Heart right ventricle (tissue), 16 donors: ENCODE data around the gene ZBP1. TPM values are rescaled to one million over a fixed set of nuclear protein-coding genes. Genes with fewer than 3 reads are reported as not detected.

Experiments
- ATAC-seq, 8 donors: fragments of 200-7000 bp; cut with Tn5 transposase; one replicate each; pipeline ENCODE4 v1.9.1; 2020; ENCODE audit warnings: mild to moderate bottlenecking in 8 of 8, moderate library complexity in 8 of 8, moderate number of reproducible peaks in 1 of 8
- DNase-seq, 2 donors: peaks; one replicate each; pipeline ENCODE4 v3.0.0-alpha.2; 2020
- H3K27ac ChIP-seq, 10 donors: fragments of 200-600 bp; sonication (generic) in 2 of 10; one replicate each; pipeline versions ENCODE4 v1.5.0 to v1.8.0; 2020 to 2022; ENCODE audit warnings: mild to moderate bottlenecking in 3 of 10
- H3K27me3 ChIP-seq, 7 donors: fragments of 200-600 bp; one replicate each; pipeline ENCODE4 v1.8.0; 2021 to 2022; ENCODE audit warnings: mild to moderate bottlenecking in 2 of 7
- H3K36me3 ChIP-seq, 9 donors: fragments of 200-600 bp; sonication (generic) in 1 of 9; one replicate each; pipeline versions ENCODE4 v1.5.0 to v1.8.0; 2020 to 2022; ENCODE audit warnings: mild to moderate bottlenecking in 2 of 9
- H3K4me1 ChIP-seq, 9 donors: fragments of 200-600 bp; sonication (generic) in 1 of 9; one replicate each; pipeline versions ENCODE4 v1.5.0 to v1.8.0; 2020 to 2022; ENCODE audit warnings: mild to moderate bottlenecking in 4 of 9
- H3K4me3 ChIP-seq, 10 donors: fragments of 200-600 bp; sonication (generic) in 2 of 10; one replicate each; pipeline versions ENCODE4 v1.5.0 to v1.8.0; 2020 to 2022; ENCODE audit warnings: mild to moderate bottlenecking in 7 of 10, moderate library complexity in 2 of 10
- H3K9me3 ChIP-seq, 11 donors: fragments of 200-600 bp in 10 of 11; sonication (generic) in 2 of 11; one replicate each; pipeline versions ENCODE4 v1.5.0 to v1.8.0; 2013 to 2022; ENCODE audit warnings: mild to moderate bottlenecking in 2 of 11, control low read depth in 1 of 11, moderate library complexity in 1 of 11
- CTCF ChIP-seq, 9 donors: fragments of 200-600 bp; sonication (generic) in 2 of 9; IDR thresholded peaks; one replicate each; pipeline versions ENCODE4 v1.5.0 to v1.8.0; 2021 to 2022; ENCODE audit warnings: antibody characterized with exemption in 9 of 9, mild to moderate bottlenecking in 5 of 9, moderate library complexity in 1 of 9
- WGBS, 2 donors: extraction: QIAGEN DNeasy Blood & Tissue Kit; methylation state at CpG; one replicate each; pipeline ENCODE4 v1.1.7; 2013; ENCODE audit warnings: inconsistent platforms in 1 of 2; 5-methylcytosine and 5-hydroxymethylcytosine counted together
- intact Hi-C, 10 donors: fragments of 100-400 bp; cut with DNase I; formaldehyde crosslinking; loops; one replicate each; pipeline versions ENCODE4 v1.11.1 to v1.14.2; 2022
- polyA plus RNA-seq, 2 donors: library from polyadenylated mRNA; stranded (reverse); fragments of 200-250 nt; gene quantifications; one replicate each; pipeline ENCODE4 v1.2.3, GENCODE V29; 2013
- total RNA-seq, 10 donors: library from RNA; stranded (reverse); fragmentation: NEBNext Ultra II Directional in 3 of 10; extraction: Animal tissue kit (Norgen Biotek cat#: 25700) in 3 of 10; gene quantifications; one replicate each; pipeline versions ENCODE4 v1.2.1 to v1.2.4, GENCODE V29; 2021 to 2023
- donor health status: Arrhythmogenic right ventricular cardiomyopathy.
- donor health status: ischemic (EF 13 %, LVEDD 7.1; RV severe dilation, severe dysfunction).
- donor health status: healthy with polysubstance abuse.
- donor health status: DM: no; HTN: yes; CAD: no.
- donor health status: DM: no; HTN: no; CAD: no.
- donor health status: ischemic (EF 25% LVEDD 6.9; RV normal size, moderate dysfunction).
- donor health status: ischemic (EF 25% LVEDD 5.7; RV mildly dilated, moderate dysfunction).
- donor health status: healthy.
- donor health status: DM: yes; HTN: yes; CAD: no.
- donor health status: Ischemic cardiomyopathy.
- donor health status: ischemic (EF 35%, LVEDD 5.7; RV mildly dilated, moderate dysfunction).
- donor health status: nonischemic (EF 11% LVEDD 7.7; RV severe dilation, severe dysfunction).
- donor health status: DM: yes; HTN: yes; CAD: no.
- donor health status: PGD.
- donor health status: ischemic (EF 29% LVEDD 5.4; RV normal size, mild dysfunction).
- donor health status: nonischemic (EF 23%, LVEDD 6.1; RV moderate dilation, normal function).

ZBP1 gene
- total and polyA plus RNA-seq, 12 donors, result 0.13 to 1.2 (median 0.31) TPM; not detected in 2

- intact Hi-C loops, result no loop called here
- H3K27me3 ChIP-seq, result peaks cover 0 to 33% (median 18%) of the 10 kb centered on the region in 7 donors
- peaks cover 0 to 10% (median 6%) of the 10 kb centered on the region in 11 donors for H3K9me3 ChIP-seq
- H3K4me1 ChIP-seq, result peaks cover 0 to 8% (median 0%) of the 10 kb centered on the region in 9 donors
- DNase-seq, result no peak
- WGBS, 2 donors, result 89% methylated on average over 6 of the region's 6 CpGs
- no peak for TF ChIP-seq CTCF (IDR thresholded peaks at IDR 0.05)
- H3K27ac ChIP-seq, result no peak overlapping the region
- no peak overlapping the region for H3K4me3 ChIP-seq
- ATAC-seq, result no peak
- no peaks in the 10 kb centered on the region for H3K36me3 ChIP-seq
These were observed 31.0 kb downstream of the ZBP1 start for GRCh38 chr20:57589123-57589727.

GRCh38 chr20:57588596-57588995 lies 31.6 kb downstream of the ZBP1 start:
- peaks cover 0 to 2% (median 0%) of the 10 kb centered on the region in 9 donors for H3K4me1 ChIP-seq
- H3K4me3 ChIP-seq, result no peak overlapping the region
- H3K27ac ChIP-seq, result no peak overlapping the region
- 84 to 88% methylated on average over 5 of the region's 5 CpGs for WGBS, 2 donors
- ATAC-seq (no peak), DNase-seq (no peak)
- peaks cover 0 to 12% (median 6%) of the 10 kb centered on the region in 11 donors for H3K9me3 ChIP-seq
- peaks cover 0 to 38% (median 22%) of the 10 kb centered on the region in 7 donors for H3K27me3 ChIP-seq
- no peaks in the 10 kb centered on the region for H3K36me3 ChIP-seq
- no peak for TF ChIP-seq CTCF (IDR thresholded peaks at IDR 0.05)
- intact Hi-C loops, result no loop called here

GRCh38 chr20:57587989-57588377 lies 32.2 kb downstream of the ZBP1 start:
- 75 to 76% methylated on average over 7 of the region's 7 CpGs for WGBS, 2 donors
- H3K9me3 ChIP-seq, result peaks cover 0 to 12% (median 6%) of the 10 kb centered on the region in 11 donors
- H3K36me3 ChIP-seq, result no peaks in the 10 kb centered on the region
- H3K4me3 ChIP-seq, result no peak overlapping the region
- H3K4me1 ChIP-seq, result peaks cover 0 to 3% (median 0%) of the 10 kb centered on the region in 9 donors
- no peak overlapping the region for H3K27ac ChIP-seq
- ATAC-seq (no peak), DNase-seq (no peak)
- intact Hi-C loops, result no loop called here
- H3K27me3 ChIP-seq, result peaks cover 0 to 38% (median 28%) of the 10 kb centered on the region in 7 donors
- no peak for TF ChIP-seq CTCF (IDR thresholded peaks at IDR 0.05)

GRCh38 chr20:57587278-57587988 lies 32.8 kb downstream of the ZBP1 start:
- 89 to 90% methylated on average over 4 of the region's 4 CpGs for WGBS, 2 donors
- peaks cover 0 to 43% (median 30%) of the 10 kb centered on the region in 7 donors for H3K27me3 ChIP-seq
- TF ChIP-seq CTCF (IDR thresholded peaks at IDR 0.05), result no peak
- H3K27ac ChIP-seq, result no peak overlapping the region
- H3K36me3 ChIP-seq, result no peaks in the 10 kb centered on the region
- peaks cover 0 to 12% (median 6%) of the 10 kb centered on the region in 11 donors for H3K9me3 ChIP-seq
- intact Hi-C loops, result no loop called here
- ATAC-seq (no peak), DNase-seq (no peak)
- peaks cover 0 to 7% (median 0%) of the 10 kb centered on the region in 9 donors for H3K4me1 ChIP-seq
- no peak overlapping the region for H3K4me3 ChIP-seq
